Tibial nerve (tissue), 4 donors: ENCODE measurements around the gene PRDM5. TPM values are rescaled to one million over a fixed set of nuclear protein-coding genes. Genes with fewer than 3 reads are reported as not detected.

Source experiments
- DNase-seq, 2 donors: peaks; one replicate each; pipeline ENCODE4 v3.0.0-alpha.2; 2019; ENCODE audit warnings: low spot score in 2 of 2
- H3K27ac ChIP-seq, 4 donors: fragments of 200-600 bp; sonication (generic) in 3 of 4; one replicate each; pipeline ENCODE4 v1.5.1; 2017 to 2019; ENCODE audit warnings: mild to moderate bottlenecking in 1 of 4
- H3K27me3 ChIP-seq, 2 donors: fragments of 200-600 bp; sonication (generic) in 1 of 2; one replicate each; pipeline versions ENCODE4 v1.5.1 to v1.6.0; 2017 to 2019
- H3K36me3 ChIP-seq, 3 donors: fragments of 200-600 bp; sonication (generic); one replicate each; pipeline ENCODE4 v1.5.1; 2018 to 2019
- H3K4me1 ChIP-seq, 4 donors: fragments of 200-600 bp; sonication (generic) in 3 of 4; one replicate each; pipeline ENCODE4 v1.5.1; 2017 to 2019
- H3K4me3 ChIP-seq, 4 donors: fragments of 200-600 bp; sonication (generic) in 3 of 4; one replicate each; pipeline ENCODE4 v1.5.1; 2017 to 2019; ENCODE audit warnings: mild to moderate bottlenecking in 1 of 4, moderate library complexity in 1 of 4
- H3K9me3 ChIP-seq, 4 donors: fragments of 200-600 bp; sonication (generic) in 3 of 4; one replicate each; pipeline ENCODE4 v1.5.1; 2017 to 2019
- CTCF ChIP-seq, 5 experiments: fragments of 200-600 bp in 3 of 5; fragments of 450-650 bp in 2 of 5; sonication (generic) in 3 of 5; IDR thresholded peaks; one replicate each; pipeline ENCODE4 v1.5.1; 2016 to 2019; ENCODE audit warnings: antibody characterized with exemption in 5 of 5, mild to moderate bottlenecking in 3 of 5, moderate library complexity in 2 of 5
- EP300 ChIP-seq, 2 donors: sonication (generic); formaldehyde crosslinking; IDR thresholded peaks; one replicate each; pipeline ENCODE4 v1.6.1; 2017; ENCODE audit warnings: antibody characterized with exemption in 2 of 2, mild to moderate bottlenecking in 1 of 2
- POLR2A ChIP-seq, 2 donors: fragments of 450-650 bp; IDR thresholded peaks; one replicate each; pipeline ENCODE4 v1.6.1; 2017; ENCODE audit warnings: antibody characterized with exemption in 2 of 2, mild to moderate bottlenecking in 2 of 2, moderate library complexity in 2 of 2
- WGBS, 2 donors: methylation state at CpG; one replicate each; pipeline ENCODE4 v1.1.5; 2018; 5-methylcytosine and 5-hydroxymethylcytosine counted together
- total RNA-seq, 4 donors: library from RNA; depleted of rRNA; stranded (reverse); fragments of >200 nt; gene quantifications; one replicate each; pipeline ENCODE4 v1.1.0, GENCODE V29; 2016

PRDM5 gene
- total RNA-seq, 4 donors from 2014 or later: 18.9 to 46.3 (median 31.1) TPM

GRCh38 chr4:120855307-120856001, 67.1 kb downstream of the PRDM5 start:
- DNase-seq: no peak
- no peak overlapping the region for H3K4me3 ChIP-seq
- no peaks in the 10 kb centered on the region for H3K4me1 ChIP-seq
- H3K9me3 ChIP-seq: no peaks in the 10 kb centered on the region
- H3K36me3 ChIP-seq: peaks cover 0 to 14% (median 0%) of the 10 kb centered on the region in 3 donors
- no peak overlapping the region for H3K27ac ChIP-seq
- WGBS, 2 donors: 52 to 71% methylated on average over 2 of the region's 2 CpGs
- TF ChIP-seq EP300 (IDR thresholded peaks at IDR 0.05) (no peak), CTCF (IDR thresholded peaks at IDR 0.05) (no peak), POLR2A (IDR thresholded peaks at IDR 0.05) (no peak)
- H3K27me3 ChIP-seq: no peaks in the 10 kb centered on the region

- TF ChIP-seq POLR2A (IDR thresholded peaks at IDR 0.05): no peak
- no peak for TF ChIP-seq EP300 (IDR thresholded peaks at IDR 0.05)
- TF ChIP-seq CTCF (IDR thresholded peaks at IDR 0.05): no peak
- no peak overlapping the region for H3K27ac ChIP-seq
Observed at GRCh38 chr4:120853161-120853935, 69.2 kb downstream of the PRDM5 start.

GRCh38 chr4:120850018-120850599, 72.4 kb downstream of the PRDM5 start:
- 39 to 53% methylated on average over 3 of the region's 3 CpGs for WGBS, 2 donors
- DNase-seq: no peak
- no peaks in the 10 kb centered on the region for H3K9me3 ChIP-seq
- no peaks in the 10 kb centered on the region for H3K4me1 ChIP-seq
- no peak for TF ChIP-seq CTCF (IDR thresholded peaks at IDR 0.05)
- TF ChIP-seq POLR2A (IDR thresholded peaks at IDR 0.05): no peak
- no peak for TF ChIP-seq EP300 (IDR thresholded peaks at IDR 0.05)
- H3K4me3 ChIP-seq: no peak overlapping the region
- H3K27ac ChIP-seq: no peak overlapping the region
- H3K36me3 ChIP-seq: peaks cover 0 to 14% (median 0%) of the 10 kb centered on the region in 3 donors
- H3K27me3 ChIP-seq: no peaks in the 10 kb centered on the region

More at GRCh38 chr4:120853161-120853935, 69.2 kb downstream of the PRDM5 start:
- Histone ChIP-seq H3K4me3 (no peak overlapping the region), H3K9me3 (no peaks in the 10 kb centered on the region), H3K27me3 (no peaks in the 10 kb centered on the region), H3K4me1 (no peaks in the 10 kb centered on the region), H3K36me3 (peaks cover 0 to 14% (median 0%) of the 10 kb centered on the region in 3 donors)
- 77% methylated on average over 7 of the region's 7 CpGs for WGBS, 2 donors
- no peak for DNase-seq

GRCh38 chr4:120847019-120847582, 75.4 kb downstream of the PRDM5 start:
- 85 to 93% methylated on average over 2 of the region's 2 CpGs for WGBS, 2 donors
- H3K9me3 ChIP-seq: no peaks in the 10 kb centered on the region
- H3K4me3 ChIP-seq: no peak overlapping the region
- no peak overlapping the region for H3K27ac ChIP-seq
- no peak for DNase-seq
- TF ChIP-seq POLR2A (IDR thresholded peaks at IDR 0.05) (no peak), CTCF (IDR thresholded peaks at IDR 0.05) (no peak), EP300 (IDR thresholded peaks at IDR 0.05) (no peak)
- H3K27me3 ChIP-seq: no peaks in the 10 kb centered on the region
- H3K4me1 ChIP-seq: no peaks in the 10 kb centered on the region
- H3K36me3 ChIP-seq: peaks cover 0 to 4% (median 0%) of the 10 kb centered on the region in 3 donors
